H1 (cell line): ENCODE results near the gene LEO1. TPM values are rescaled to one million over a fixed set of nuclear protein-coding genes. Genes with fewer than 3 reads are reported as not detected.

Experiments
- BRCA1 ChIP-seq: IDR thresholded peaks from 2 replicates; pipeline ENCODE4 v1.6.1; 2012; ENCODE audit warnings: low read depth, low read length, improper control_type of control experiment
- CBX8 ChIP-seq: fragments of 300-800, 300-1000 bp; sonication (generic); IDR thresholded peaks from 2 replicates; pipeline ENCODE4 v1.7.1; 2016; ENCODE audit warnings: low read depth, low read length, borderline replicate concordance
- CHD7 ChIP-seq: fragments of 300-600 bp; sonication (generic); IDR thresholded peaks from 2 replicates; pipeline ENCODE4 v1.7.1; 2012; ENCODE audit warnings: low read length, moderate library complexity, mild to moderate bottlenecking, inconsistent platforms; ENCODE audit not compliant: insufficient replicate concordance
- E2F6 ChIP-seq: IDR thresholded peaks from 2 replicates; pipeline ENCODE4 v1.6.1; 2012; ENCODE audit warnings: inconsistent platforms
- EGR1 ChIP-seq: IDR thresholded peaks from 2 replicates; pipeline ENCODE4 v1.6.1; 2011; ENCODE audit warnings: low read depth, low read length, borderline replicate concordance
- JUN ChIP-seq: IDR thresholded peaks from 2 replicates; pipeline ENCODE4 v1.6.1; 2011; ENCODE audit warnings: low read depth, mild to moderate bottlenecking, improper control_type of control experiment, low read length
- KDM1A ChIP-seq: fragments of 200-600, 300-600 bp; sonication (generic); IDR thresholded peaks from 2 replicates; pipeline ENCODE4 v1.7.1; 2016; ENCODE audit warnings: mild to moderate bottlenecking, low read length, borderline replicate concordance
- RAD21 ChIP-seq, 2 experiments: IDR thresholded peaks in 1 of 2; conservative IDR thresholded peaks in 1 of 2; 2 replicates each; pipeline ENCODE4 v1.6.1; 2011; ENCODE audit warnings: low read depth in 2 of 2, low read length in 2 of 2, improper control_type of control experiment in 1 of 2, inconsistent platforms in 1 of 2, mild to moderate bottlenecking in 1 of 2, moderate library complexity in 1 of 2
- RFX5 ChIP-seq: IDR thresholded peaks from 2 replicates; pipeline ENCODE4 v1.6.1; 2011; ENCODE audit warnings: low read depth, low read length, improper control_type of control experiment, borderline replicate concordance
- USF2 ChIP-seq: IDR thresholded peaks from 2 replicates; pipeline ENCODE4 v1.6.1; 2011; ENCODE audit warnings: low read length, improper control_type of control experiment
- polyA plus RNA-seq, 7 experiments: library from polyadenylated mRNA; depleted of rRNA in 3 of 7; stranded (reverse) in 5 of 7; unstranded in 2 of 7; fragments of >200 nt in 5 of 7; fragments of 200-250 nt in 2 of 7; gene quantifications; 1 replicate in 5 of 7; 2 replicates in 1 of 7; 4 replicates in 1 of 7; pipeline versions ENCODE4 v1.2.1 to v1.2.3, GENCODE V29; 2011 to 2013; ENCODE audit warnings: missing spikeins in 2 of 7, mixed read lengths in 2 of 7
- total RNA-seq: library from RNA; stranded (reverse); fragmentation: NEBNext Ultra II Directional; extraction: Animal tissue kit (Norgen Biotek cat#: 25700); gene quantifications from 2 replicates; pipeline ENCODE4 v1.2.1, GENCODE V29; 2021

Gene LEO1
- total and polyA plus RNA-seq, 2 of the 8 experiments (the other 6 are each of a cell fraction or from before 2014, with no cell fraction given): 1.6 to 27.4 TPM

GRCh38 chr15:52008359-52008697 is 36.8 kb upstream of the LEO1 start (continued):
- TF ChIP-seq CHD7 (no peak), CBX8 (no peak), BRCA1 (no peak), JUN (no peak), KDM1A (no peak), RFX5 (no peak), E2F6 (no peak), USF2 (no peak), EGR1 (no peak), RAD21 (IDR thresholded peaks at IDR 0.05 in 1 of 2, conservative IDR thresholded peaks at IDR 0.05 in 1 of 2; ENCODE audit: low read depth in 2 of 2, low read length in 2 of 2) (no peak)
